GM10266 (cell line): Measurements from ENCODE around the gene CPOX.
"Not testable (repeated sequence)": the region's sequence is repeated elsewhere in the genome, so short reads cannot be mapped to it uniquely, and the experiment has no call there.

Experiments
- DNase-seq: peaks from one replicate; pipeline ENCODE4 v3.0.0; 2012; ENCODE audit errors: extremely low spot score
- TF ChIP-seq, protein P1 (sequence below): IDR thresholded peaks from 2 replicates; pipeline ENCODE4 v1.5.1; 2012; ENCODE audit warnings: mild to moderate bottlenecking, low read depth; ENCODE audit not compliant: control insufficient read depth, insufficient read depth; ENCODE audit errors: missing control alignments

The CPOX gene

GRCh38 chr3:98593046-98593936 is at the start of gene CPOX:
CPOX (minus strand) TSS chr3:98593611; CDS start chr3:98593504, 107 bp downstream.
- TF ChIP-seq, protein P1, sequence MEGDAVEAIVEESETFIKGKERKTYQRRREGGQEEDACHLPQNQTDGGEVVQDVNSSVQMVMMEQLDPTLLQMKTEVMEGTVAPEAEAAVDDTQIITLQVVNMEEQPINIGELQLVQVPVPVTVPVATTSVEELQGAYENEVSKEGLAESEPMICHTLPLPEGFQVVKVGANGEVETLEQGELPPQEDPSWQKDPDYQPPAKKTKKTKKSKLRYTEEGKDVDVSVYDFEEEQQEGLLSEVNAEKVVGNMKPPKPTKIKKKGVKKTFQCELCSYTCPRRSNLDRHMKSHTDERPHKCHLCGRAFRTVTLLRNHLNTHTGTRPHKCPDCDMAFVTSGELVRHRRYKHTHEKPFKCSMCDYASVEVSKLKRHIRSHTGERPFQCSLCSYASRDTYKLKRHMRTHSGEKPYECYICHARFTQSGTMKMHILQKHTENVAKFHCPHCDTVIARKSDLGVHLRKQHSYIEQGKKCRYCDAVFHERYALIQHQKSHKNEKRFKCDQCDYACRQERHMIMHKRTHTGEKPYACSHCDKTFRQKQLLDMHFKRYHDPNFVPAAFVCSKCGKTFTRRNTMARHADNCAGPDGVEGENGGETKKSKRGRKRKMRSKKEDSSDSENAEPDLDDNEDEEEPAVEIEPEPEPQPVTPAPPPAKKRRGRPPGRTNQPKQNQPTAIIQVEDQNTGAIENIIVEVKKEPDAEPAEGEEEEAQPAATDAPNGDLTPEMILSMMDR, result no peak
- DNase-seq, result peak; percentile 92

GRCh38 chr3:98642769-98643168 is 49.4 kb upstream of the CPOX start:
- DNase-seq, result not testable (repeated sequence)

- not testable (repeated sequence) for DNase-seq
Observed at GRCh38 chr3:98641756-98642155, 48.3 kb upstream of the CPOX start.

GRCh38 chr3:98638515-98638914 is 45.1 kb upstream of the CPOX start:
- DNase-seq, result not testable (repeated sequence)

DNA sequence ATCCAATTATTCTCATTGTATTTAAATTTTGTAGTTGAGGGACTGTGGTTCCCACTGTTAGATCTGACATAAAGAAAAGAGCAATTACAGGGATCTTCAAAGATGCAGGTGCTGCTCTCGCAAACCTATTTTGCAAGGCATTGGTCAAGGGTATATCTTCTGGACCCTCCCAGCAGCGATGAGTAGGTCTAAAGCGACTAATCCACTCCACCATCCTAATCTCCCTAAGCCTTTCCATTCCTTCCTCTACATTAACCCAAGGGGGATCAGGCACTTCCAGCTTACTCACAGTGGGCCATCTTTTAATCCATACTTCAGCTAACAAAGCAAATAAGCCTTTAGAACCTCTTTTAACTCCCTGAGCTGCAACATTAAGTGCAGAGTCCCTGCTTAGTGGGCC is 37.0 kb upstream of the CPOX start:
- no peak for DNase-seq
- TF ChIP-seq, protein P1, result no peak

DNA sequence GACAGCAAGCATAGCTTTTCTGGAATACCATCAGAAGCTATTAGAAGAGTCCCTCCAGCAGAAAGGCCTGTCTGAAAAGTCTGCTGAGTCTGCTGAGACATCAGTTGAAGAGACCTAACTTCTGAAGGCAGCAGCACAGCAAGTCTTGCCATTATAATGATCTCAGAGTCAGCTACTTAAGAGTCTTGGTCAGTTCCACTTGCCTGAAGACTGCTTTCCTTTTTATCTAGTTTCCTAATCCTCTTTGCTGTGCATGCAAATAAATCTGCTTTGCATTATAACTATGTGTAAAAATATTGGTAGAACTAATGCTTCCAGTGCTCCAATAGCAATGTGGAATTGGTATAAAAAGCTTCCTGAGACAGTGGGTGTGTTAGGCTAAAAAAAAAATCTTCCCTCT is 34.9 kb upstream of the CPOX start:
- TF ChIP-seq, protein P1, result no peak
- no peak for DNase-seq

- TF ChIP-seq, protein P1, result no peak
- DNase-seq, result no peak
Observed at GRCh38 chr3:98626151-98626550, 32.7 kb upstream of the CPOX start.

DNA sequence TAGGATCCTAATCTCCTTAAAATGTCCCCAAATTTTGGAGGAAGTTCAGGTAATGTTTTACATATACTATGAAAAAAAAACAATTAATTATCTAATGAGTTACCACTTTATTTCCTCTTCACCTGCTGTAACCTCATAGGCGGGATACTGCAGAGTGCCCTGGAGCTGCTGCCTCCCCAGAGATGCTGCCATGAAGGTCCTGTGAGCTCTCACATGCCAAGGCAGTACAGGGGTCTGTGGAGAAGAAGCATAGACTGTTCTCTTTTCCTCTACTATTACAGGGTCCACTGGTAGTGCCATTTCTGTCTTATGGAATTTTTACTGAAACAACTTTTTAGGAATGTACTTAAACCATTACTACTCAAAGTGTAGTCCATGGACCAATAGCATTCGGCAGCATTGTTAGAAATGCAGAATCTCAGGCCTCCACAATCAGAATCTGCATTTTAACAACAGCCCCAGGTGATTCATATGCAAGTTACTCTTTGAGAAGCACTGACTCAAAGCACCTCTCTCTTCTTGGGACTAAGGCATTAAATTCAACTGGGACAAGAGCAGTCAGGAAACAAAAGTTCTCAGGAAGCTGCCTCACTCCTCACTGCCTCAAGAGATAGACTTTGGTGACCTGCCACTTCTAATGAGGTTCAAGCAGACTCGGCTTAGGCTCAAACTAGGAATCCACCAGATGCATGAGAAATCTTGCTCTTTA is 30.3 kb upstream of the CPOX start:
- TF ChIP-seq, protein P1, result no peak
- DNase-seq, result no peak
